CD4-positive, alpha-beta T cell treated with Interferon alpha-2 for 1 hour (primary cell): ENCODE results near the gene MPRIP.

Source experiments
- DNase-seq, 2 donors: peaks; one replicate each; pipeline ENCODE4 v3.0.0-alpha.2; 2020 to 2022

The MPRIP gene

GRCh38 chr17:17052462-17053221 is 10.4 kb downstream of the MPRIP start:
- DNase-seq, result no peak

- DNase-seq, result no peak
Observed at GRCh38 chr17:17053446-17054379, 11.5 kb downstream of the MPRIP start.

DNA sequence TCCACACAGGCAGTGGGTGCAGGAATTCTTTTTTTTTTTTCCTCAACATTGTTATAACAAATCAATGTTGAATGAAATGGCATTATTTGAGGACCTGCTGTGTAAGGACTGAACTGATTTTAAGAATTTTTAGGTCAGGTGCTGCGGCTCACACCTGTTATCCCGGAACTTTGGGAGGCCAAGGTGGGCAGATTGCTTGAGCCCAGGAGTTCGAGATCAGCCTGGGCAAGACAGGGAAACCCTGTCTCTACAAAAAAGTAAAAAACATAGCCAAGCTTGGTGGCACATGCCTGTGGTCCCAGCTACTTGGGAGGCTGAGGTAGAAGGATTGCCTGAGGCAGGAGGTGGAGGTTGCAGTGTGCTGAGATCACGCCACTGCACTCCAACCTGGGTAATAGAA is 12.4 kb downstream of the MPRIP start:
- DNase-seq, result no peak

DNA sequence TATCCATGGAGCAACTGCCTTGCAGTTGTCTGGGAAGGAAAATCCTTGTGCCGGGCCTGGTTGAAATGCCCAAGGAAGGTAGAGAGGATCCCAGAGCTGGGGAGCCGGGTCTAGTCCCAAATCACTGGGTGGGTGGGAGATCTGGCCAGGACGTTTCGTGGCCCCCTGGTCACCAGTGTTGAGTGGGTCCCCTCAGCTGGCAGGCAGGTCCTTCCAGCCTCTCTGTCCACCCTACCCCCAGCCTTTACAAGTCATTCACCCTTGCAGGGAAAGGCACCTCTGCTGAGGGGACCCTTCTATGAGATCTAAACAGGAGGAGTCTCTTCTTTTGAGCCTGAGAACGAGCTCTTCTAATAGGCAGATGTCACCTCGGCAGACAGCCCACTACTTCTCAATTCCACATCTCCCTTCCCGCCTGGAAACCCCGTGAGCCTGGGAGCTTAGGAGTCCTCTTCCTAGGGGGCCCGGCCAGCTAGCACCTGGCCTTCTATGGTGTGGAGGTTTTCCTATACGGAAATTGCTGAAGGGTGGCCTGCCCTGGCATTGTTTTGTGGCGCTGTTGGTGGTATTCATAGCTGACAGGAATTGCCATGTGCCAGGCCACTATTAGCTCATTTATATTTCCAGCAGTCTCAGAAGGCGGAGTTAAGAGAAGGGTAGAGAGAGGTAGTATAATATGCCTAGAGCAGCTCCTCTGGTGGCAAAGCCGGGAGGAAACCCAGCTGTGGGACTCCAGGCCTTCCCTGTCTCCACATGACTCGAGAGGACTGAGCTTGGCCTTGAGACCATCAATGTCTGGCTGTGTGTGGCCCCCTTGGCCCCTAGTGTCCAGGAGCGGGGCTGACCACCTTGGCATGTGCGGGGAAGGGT is 13.3 kb downstream of the MPRIP start:
- no peak for DNase-seq

GRCh38 chr17:17056156-17056539 is 13.9 kb downstream of the MPRIP start:
- DNase-seq, result no peak

GRCh38 chr17:17057057-17057551 is 14.8 kb downstream of the MPRIP start:
- DNase-seq, result no peak

DNA sequence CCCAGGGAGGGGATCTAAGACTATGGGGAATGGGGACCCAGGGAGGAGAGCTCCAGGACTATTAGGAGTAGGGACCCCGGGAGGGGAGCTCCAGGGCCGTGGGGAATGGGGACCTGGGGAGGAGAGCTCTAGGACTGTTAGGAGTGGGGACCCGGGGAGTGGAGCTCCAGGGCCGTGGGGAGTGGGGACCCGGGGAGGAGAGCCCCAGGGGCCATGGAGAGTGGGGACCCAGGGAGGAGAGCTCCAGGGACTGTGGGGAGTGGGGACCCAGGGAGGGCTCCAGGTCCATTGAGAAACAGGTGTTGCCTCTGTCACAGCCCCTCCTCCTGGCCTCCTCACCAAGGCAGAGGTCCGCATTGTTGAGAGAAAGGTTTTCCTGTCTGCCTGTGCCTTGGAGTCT is 16.0 kb downstream of the MPRIP start:
- DNase-seq, result no peak

DNA sequence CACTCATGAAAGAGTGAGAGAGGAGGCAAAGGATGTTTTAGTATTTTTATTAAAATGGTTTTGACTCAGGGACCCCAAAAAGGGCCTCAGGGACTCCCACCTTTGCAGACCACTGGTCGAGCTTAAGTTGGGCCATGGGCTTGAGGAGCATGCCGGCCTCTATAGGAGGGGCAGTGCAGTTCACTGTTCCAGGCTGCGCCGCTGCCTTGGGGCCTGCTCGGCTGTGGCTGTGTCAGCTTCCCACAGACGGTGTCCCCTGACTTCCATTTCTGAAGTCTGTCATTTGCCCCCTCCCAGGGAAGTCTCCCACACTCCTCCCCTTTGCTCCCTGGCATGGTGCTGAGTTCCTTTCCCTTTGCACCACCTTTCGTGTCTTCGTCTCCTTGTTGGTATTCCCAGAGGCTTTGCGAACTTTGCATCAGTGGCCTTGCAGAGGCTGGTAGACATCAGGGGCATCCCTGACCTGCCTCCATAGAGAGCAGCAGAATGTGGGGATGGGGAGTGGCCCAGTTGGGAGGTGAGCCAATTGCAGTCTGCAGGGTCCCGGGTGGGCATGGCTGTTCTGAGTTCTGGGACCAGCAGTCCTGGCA is 17.1 kb downstream of the MPRIP start:
- DNase-seq, result no peak

DNA sequence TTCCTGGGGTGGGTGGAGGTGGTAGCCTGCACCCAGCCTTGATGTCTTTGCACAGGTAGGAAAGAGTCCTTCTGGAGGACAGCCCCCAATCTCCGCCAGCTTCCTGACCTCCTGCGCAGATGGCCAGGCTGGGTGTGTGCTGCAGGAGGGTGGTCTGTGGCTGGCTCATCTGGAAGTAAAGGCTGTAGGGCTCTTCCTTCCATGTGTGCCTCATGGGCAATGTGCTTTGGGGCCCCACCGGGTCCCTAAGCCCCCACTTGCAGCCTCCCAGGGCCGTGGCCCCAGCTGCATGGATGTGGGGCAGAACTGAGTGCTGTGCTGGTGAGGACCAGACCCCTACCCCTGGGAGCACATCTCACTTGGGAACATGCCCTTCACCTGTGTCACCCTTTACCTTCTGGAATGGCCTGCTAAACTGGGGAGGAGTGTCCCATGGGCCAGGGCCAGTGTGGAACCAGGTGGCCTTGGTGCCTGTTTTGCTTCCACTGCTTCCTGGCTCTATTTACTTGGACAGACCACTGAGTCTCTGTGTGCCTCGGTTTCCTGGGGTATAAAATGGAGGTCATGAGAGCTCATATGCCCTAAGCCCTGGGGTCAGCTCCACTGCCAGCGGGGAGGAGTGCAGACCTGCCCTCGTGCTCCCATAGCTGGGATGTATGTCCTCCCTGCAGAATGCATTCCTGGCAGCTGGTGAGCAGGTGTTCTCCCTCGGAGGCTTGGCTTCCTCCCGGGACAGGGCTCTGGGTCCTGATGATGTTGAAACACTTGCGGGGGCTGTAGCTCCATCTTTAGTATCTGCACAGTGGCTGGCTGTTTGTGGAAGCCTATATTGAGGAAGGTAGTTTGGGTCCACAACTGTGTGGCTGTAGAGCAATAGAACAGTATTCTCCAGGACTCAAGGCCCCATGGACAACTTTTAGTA is 18.0 kb downstream of the MPRIP start:
- DNase-seq, result no peak

GRCh38 chr17:17060930-17061329 is 18.7 kb downstream of the MPRIP start:
- no peak for DNase-seq

DNA sequence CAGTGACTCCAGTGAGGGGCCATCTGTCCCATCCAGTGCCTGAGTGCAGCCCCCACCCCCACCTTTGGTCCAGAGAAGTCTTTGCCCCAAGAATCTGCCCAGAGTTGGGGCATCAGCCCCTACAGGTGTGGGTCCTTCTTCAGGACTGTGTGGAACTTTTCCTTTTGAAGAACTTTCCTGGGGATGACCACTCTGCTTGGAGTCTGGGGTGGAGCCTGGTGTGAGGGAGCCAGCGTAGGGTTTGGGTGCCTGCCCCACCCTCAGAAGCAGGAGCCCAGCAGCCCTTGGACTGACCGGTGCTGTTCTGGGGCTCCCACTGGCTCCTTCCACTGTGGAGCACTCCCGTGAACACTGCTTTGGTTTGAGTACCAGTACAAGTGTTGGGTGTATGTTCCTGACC is 19.3 kb downstream of the MPRIP start:
- no peak for DNase-seq

DNA sequence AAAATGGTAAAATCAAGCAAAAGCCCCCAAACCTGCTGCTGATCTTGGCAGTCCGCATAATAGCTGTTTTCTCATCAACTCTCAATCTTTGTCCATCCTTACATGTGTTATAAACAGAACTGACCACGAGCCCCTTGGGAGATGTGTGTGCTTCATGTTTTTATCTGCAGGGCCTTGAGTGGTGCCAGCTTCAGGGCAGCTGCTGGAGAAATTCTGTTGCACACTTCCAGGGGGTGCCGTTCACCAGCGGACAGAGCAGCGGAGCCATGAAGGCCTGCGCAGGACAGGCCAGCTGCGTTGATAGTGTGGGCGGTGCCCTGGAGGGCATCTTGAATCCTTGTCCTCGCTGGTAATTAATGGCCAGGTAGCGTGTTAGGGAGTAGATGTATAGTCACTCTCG is 20.1 kb downstream of the MPRIP start:
- DNase-seq, result no peak

DNA sequence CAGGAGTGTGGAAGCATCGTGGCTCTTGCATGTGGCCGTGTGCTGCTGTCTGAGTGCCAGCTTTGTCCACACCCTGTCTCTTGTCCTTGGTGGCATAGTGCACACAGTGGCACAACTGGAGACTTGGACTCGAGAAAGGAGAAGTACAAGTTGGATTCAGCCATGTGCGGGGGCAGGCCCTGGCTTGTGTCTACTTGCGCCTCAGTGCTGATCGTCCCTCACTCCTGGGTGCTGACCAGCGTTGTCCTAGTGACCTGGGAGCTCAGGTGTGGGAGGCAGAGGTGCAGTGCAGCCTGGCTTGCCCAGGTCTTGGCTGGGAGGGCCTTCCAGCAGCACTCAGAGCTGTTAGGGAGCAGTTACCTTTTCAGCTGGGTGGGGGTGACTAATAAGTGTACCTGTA is 20.6 kb downstream of the MPRIP start:
- no peak for DNase-seq

GRCh38 chr17:17063546-17064122 is 21.4 kb downstream of the MPRIP start:
- DNase-seq, result no peak

GRCh38 chr17:17064322-17064721 is 22.1 kb downstream of the MPRIP start:
- DNase-seq, result no peak

DNA sequence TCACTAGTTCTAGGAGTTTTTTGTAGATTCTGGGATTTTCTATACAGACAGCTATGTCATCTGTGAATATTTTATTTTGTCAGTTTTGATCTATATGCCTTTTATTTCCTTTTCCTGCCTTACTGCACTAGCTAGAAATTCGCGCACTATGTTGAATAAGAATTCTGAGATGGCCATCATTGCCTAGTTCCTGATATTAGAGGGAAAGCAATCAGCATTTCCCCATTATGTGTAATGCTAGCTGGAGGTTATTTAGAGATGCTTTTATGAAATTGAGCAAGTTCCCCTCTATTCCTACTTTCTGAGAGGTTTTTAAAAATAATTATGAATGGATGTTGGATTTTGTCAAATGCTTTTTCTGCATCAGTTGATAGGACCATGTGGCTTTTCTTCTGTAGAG is 23.8 kb downstream of the MPRIP start:
- DNase-seq, result no peak

- no peak for DNase-seq
Observed at GRCh38 chr17:17067257-17067656, 25.0 kb downstream of the MPRIP start.

GRCh38 chr17:17069849-17070248 is 27.6 kb downstream of the MPRIP start:
- no peak for DNase-seq

- DNase-seq, result no peak
Observed at GRCh38 chr17:17070931-17071330, 28.7 kb downstream of the MPRIP start.

DNA sequence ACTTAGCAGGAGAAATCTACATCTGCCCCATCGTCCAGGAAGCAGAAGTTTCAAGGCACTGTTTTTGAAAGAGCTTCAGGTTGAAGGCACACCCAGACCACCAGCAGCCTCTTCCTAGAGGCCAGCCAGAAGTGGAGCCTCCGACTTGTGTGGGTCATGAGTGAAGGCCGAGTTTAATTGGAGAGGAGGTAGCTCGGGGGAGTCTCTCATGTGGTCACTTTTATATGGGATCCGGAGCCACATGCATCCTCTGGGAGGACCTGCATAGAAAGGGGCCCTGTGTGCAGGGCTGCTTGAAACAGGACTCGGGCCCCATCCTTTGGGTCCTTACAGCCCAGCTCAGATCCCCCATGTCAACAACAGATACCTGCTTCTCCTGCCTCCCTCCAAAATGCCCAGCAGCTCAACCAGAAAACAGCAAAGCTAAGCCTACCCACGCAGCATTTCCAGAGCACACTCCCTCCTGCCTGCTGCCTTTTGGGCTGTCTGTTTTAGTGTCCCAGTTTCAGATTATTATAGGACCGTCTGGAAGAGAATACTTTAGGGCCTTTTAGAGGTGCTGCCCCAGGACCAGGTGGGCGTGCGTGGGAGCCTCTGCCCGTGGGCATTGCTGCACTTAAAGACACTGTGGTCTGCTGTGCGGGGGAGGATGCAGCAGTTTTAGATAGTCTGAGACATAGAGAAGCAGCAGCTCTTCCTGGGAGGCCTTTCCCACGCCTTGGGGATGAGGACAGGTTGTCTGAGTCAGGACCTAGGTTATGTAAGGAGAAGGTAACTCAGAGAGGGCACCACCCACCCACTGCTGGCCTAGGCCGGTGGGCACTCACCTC is 29.5 kb downstream of the MPRIP start:
- DNase-seq, result no peak
